B cell (primary cell): Measurements from ENCODE around the gene ADCY10. TPM values are rescaled to one million over a fixed set of nuclear protein-coding genes. Genes with fewer than 3 reads are reported as not detected.

Source experiments
- ATAC-seq: fragments of 200-7000 bp; cut with Tn5 transposase; one replicate; pipeline ENCODE4 v1.10.0; 2021; ENCODE audit warnings: low read depth, mild to moderate bottlenecking, moderate number of reproducible peaks, moderate library complexity
- CTCF ChIA-PET: fragments of 350-600 bp; sonication (Branson Sonifier 250); formaldehyde crosslinking; loops from one replicate; lab custom pipeline; 2021; ENCODE audit warnings: antibody characterized with exemption, inconsistent platforms; lab: Charles Lee
- POLR2A ChIA-PET: fragments of 350-600 bp; sonication (Branson Sonifier 250); formaldehyde crosslinking; loops from one replicate; lab custom pipeline; 2021; ENCODE audit warnings: antibody characterized with exemption; lab: Charles Lee
- DNase-seq: peaks from one replicate; pipeline ENCODE4 v3.0.0; 2013
- H2AFZ ChIP-seq: 2 replicates; pipeline ENCODE4 v1.6.1; 2012; ENCODE audit warnings: mild to moderate bottlenecking, low read depth, low read length; ENCODE audit not compliant: insufficient read depth, poor library complexity, severe bottlenecking
- H3K27ac ChIP-seq, 2 donors: 1 replicate in 1 of 2; 2 replicates in 1 of 2; pipeline ENCODE4 v1.5.1; 2012 to 2013; ENCODE audit warnings: low read length in 2 of 2, mild to moderate bottlenecking in 2 of 2, moderate library complexity in 1 of 2
- H3K27me3 ChIP-seq, 4 experiments: fragments of 200-600 bp in 1 of 4; sonication (generic) in 1 of 4; replicated peaks in 1 of 4; 1 replicate in 2 of 4; 2 replicates in 2 of 4; pipeline versions ENCODE4 v1.6.1 to v1.7.0; 2013 to 2016; ENCODE audit warnings: low read length in 3 of 4, mild to moderate bottlenecking in 2 of 4, mixed read lengths in 1 of 4, moderate library complexity in 1 of 4; ENCODE audit not compliant: insufficient read depth in 4 of 4, control insufficient read depth in 3 of 4; ENCODE audit errors: control extremely low read depth in 1 of 4
- H3K36me3 ChIP-seq, 2 experiments: replicated peaks in 1 of 2; 1 replicate in 1 of 2; 2 replicates in 1 of 2; pipeline versions ENCODE4 v1.6.1 to v1.7.1; 2013; ENCODE audit warnings: low read length in 1 of 2; ENCODE audit not compliant: insufficient read depth in 2 of 2, control insufficient read depth in 1 of 2; ENCODE audit errors: control extremely low read depth in 1 of 2, extremely low read depth in 1 of 2
- H3K4me1 ChIP-seq, 2 donors: fragments of 200-600 bp in 1 of 2; sonication (generic) in 1 of 2; 1 replicate in 1 of 2; 2 replicates in 1 of 2; pipeline versions ENCODE4 v1.5.1 to v1.6.1; 2013 to 2017; ENCODE audit warnings: low read length in 2 of 2; ENCODE audit not compliant: control insufficient read depth in 2 of 2, insufficient read depth in 2 of 2
- H3K4me2 ChIP-seq: replicated peaks from 2 replicates; pipeline ENCODE3; 2012; ENCODE audit warnings: mild to moderate bottlenecking, low read depth, low read length; ENCODE audit not compliant: poor library complexity, severe bottlenecking
- H3K4me3 ChIP-seq, 5 experiments: fragments of 200-600 bp in 1 of 5; sonication (generic) in 1 of 5; 1 replicate in 3 of 5; 2 replicates in 2 of 5; pipeline versions ENCODE4 v1.5.1 to v1.7.0; 2011 to 2016; ENCODE audit warnings: low read length in 4 of 5, mild to moderate bottlenecking in 4 of 5, low read depth in 2 of 5, control low read depth in 1 of 5, moderate library complexity in 1 of 5; ENCODE audit not compliant: insufficient read depth in 1 of 5; ENCODE audit errors: control extremely low read depth in 1 of 5, extremely low read depth in 1 of 5
- H3K79me2 ChIP-seq: fragments of 200-600 bp; sonication (generic); one replicate; pipeline ENCODE4 v1.6.0; 2016; ENCODE audit warnings: low read length; ENCODE audit not compliant: control insufficient read depth, insufficient read depth
- H3K9ac ChIP-seq: fragments of 200-600 bp; sonication (generic); 2 replicates; pipeline ENCODE4 v1.6.1; 2017; ENCODE audit warnings: mild to moderate bottlenecking, low read length, moderate library complexity
- H3K9me3 ChIP-seq, 3 donors: one replicate each; pipeline versions ENCODE4 v1.6.1 to v1.7.1; 2013; ENCODE audit warnings: low read length in 2 of 3; ENCODE audit not compliant: control insufficient read depth in 2 of 3, insufficient read depth in 1 of 3; ENCODE audit errors: control extremely low read depth in 1 of 3
- H4K20me1 ChIP-seq: 2 replicates; pipeline ENCODE4 v1.6.0; 2012; ENCODE audit warnings: mild to moderate bottlenecking, low read length; ENCODE audit not compliant: insufficient read depth, control insufficient read depth, poor library complexity, severe bottlenecking
- H3K27ac Mint-ChIP-seq: one replicate; pipeline ENCODE4 v1.8.0; 2021; ENCODE audit warnings: mixed read lengths
- H3K27me3 Mint-ChIP-seq: one replicate; pipeline ENCODE4 v1.8.0; 2021; ENCODE audit warnings: mixed read lengths
- H3K4me1 Mint-ChIP-seq: one replicate; pipeline ENCODE4 v1.8.0; 2021; ENCODE audit warnings: mixed read lengths
- H3K4me3 Mint-ChIP-seq: one replicate; pipeline ENCODE4 v1.8.0; 2021; ENCODE audit warnings: mixed read lengths
- H3K9me3 Mint-ChIP-seq: one replicate; pipeline ENCODE4 v1.8.0; 2022; ENCODE audit warnings: mixed read lengths; ENCODE audit not compliant: insufficient read depth
- EZH2 ChIP-seq: IDR thresholded peaks from 2 replicates; pipeline ENCODE4 v1.6.1; 2012; ENCODE audit warnings: borderline replicate concordance, low read depth, mild to moderate bottlenecking, moderate library complexity, low read length; ENCODE audit not compliant: insufficient read depth, poor library complexity, severe bottlenecking
- WGBS: methylation state at CpG from one replicate; pipeline ENCODE4 v1.1.5; 2013; ENCODE audit warnings: missing lambda C conversion rate; ENCODE audit not compliant: insufficient coverage; 5-methylcytosine and 5-hydroxymethylcytosine counted together
- intact Hi-C: fragments of 100-400 bp; cut with micrococcal nuclease; formaldehyde crosslinking; loops from one replicate; pipeline ENCODE4 v1.10.0; 2022
- polyA plus RNA-seq: library from polyadenylated mRNA; depleted of rRNA; stranded (reverse); fragments of >200 nt; gene quantifications from 2 replicates; pipeline ENCODE4 v1.2.3, GENCODE V29; 2012
- total RNA-seq, 2 donors: library from RNA; stranded (reverse); fragments of 120-200 nt in 1 of 2; gene quantifications; 1 replicate in 1 of 2; 2 replicates in 1 of 2; pipeline versions ENCODE4 v1.2.3 to v1.2.4, GENCODE V29; 2013 to 2022
- TF ChIP-seq, protein P1 (sequence below): fragments of 200-600 bp; IDR thresholded peaks from one replicate; pipeline ENCODE4 v1.8.0; 2022; ENCODE audit warnings: antibody characterized with exemption, mild to moderate bottlenecking

Gene ADCY10
- total and polyA plus RNA-seq, 2 donors (not counting 1 experiment from before 2014, with no cell fraction given), result 0.15 TPM; not detected in 1

DNA sequence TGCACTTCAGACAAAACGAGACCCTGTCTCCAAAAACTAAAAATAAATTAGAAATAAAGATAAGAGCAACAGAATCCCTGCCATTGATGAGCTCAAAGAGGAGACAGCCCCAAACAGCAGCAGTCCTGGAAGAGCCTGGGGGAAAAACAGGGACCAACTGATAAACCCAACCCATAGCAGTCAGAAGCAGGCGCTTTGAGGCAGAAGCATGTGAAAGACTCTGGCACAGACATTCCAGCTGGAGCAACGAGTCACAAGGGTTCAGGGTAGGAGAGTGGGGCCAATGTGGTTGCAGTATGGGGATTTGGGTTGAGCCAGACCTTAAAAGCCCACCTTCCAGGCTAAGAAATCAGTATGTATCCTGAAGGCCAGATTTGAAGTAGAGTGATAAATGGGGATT lies 113.7 kb downstream of the ADCY10 start:
- CTCF ChIA-PET, result interaction anchor here (0.7 to 1.4 kb wide), 3 partner anchors 79 to 246 kb away, joined by 3 to 4 read pairs (median 4); partner anchors contain the start of gene MPZL1
- intact Hi-C loops, result no loop called here
- peaks cover 11 to 13% of the 10 kb centered on the region in 2 donors for H3K4me1 ChIP-seq
- no peak overlapping the region for H3K27ac ChIP-seq
- TF ChIP-seq, protein P1, sequence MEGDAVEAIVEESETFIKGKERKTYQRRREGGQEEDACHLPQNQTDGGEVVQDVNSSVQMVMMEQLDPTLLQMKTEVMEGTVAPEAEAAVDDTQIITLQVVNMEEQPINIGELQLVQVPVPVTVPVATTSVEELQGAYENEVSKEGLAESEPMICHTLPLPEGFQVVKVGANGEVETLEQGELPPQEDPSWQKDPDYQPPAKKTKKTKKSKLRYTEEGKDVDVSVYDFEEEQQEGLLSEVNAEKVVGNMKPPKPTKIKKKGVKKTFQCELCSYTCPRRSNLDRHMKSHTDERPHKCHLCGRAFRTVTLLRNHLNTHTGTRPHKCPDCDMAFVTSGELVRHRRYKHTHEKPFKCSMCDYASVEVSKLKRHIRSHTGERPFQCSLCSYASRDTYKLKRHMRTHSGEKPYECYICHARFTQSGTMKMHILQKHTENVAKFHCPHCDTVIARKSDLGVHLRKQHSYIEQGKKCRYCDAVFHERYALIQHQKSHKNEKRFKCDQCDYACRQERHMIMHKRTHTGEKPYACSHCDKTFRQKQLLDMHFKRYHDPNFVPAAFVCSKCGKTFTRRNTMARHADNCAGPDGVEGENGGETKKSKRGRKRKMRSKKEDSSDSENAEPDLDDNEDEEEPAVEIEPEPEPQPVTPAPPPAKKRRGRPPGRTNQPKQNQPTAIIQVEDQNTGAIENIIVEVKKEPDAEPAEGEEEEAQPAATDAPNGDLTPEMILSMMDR, result no peak
- no peak for TF ChIP-seq EZH2
- no peaks in the 10 kb centered on the region for H3K9me3 Mint-ChIP-seq
- H3K27me3 Mint-ChIP-seq, result no peaks in the 10 kb centered on the region
- no peak overlapping the region for H2AFZ ChIP-seq
- H3K9me3 ChIP-seq, result no peaks in the 10 kb centered on the region
- no peaks in the 10 kb centered on the region for H3K27me3 ChIP-seq
- no peak overlapping the region for H3K4me2 ChIP-seq
- no peaks in the 10 kb centered on the region for H3K36me3 ChIP-seq
- ATAC-seq (no peak), DNase-seq (no peak)
- H3K27ac Mint-ChIP-seq, result no peak overlapping the region
- H3K9ac ChIP-seq, result no peak overlapping the region
- H3K4me1 Mint-ChIP-seq, result peaks cover 19% of the 10 kb centered on the region
- H3K4me3 Mint-ChIP-seq, result no peak overlapping the region
- POLR2A ChIA-PET, result interaction anchor here (0.7 kb wide), 1 partner anchor 11 kb away, joined by 3 read pairs; no protein-coding TSS in a partner anchor
- H3K79me2 ChIP-seq, result no peaks in the 10 kb centered on the region
- no peak overlapping the region for H3K4me3 ChIP-seq
- 92% methylated on average over 1 of the region's 3 CpGs for WGBS
- H4K20me1 ChIP-seq, result no peaks in the 10 kb centered on the region

DNA sequence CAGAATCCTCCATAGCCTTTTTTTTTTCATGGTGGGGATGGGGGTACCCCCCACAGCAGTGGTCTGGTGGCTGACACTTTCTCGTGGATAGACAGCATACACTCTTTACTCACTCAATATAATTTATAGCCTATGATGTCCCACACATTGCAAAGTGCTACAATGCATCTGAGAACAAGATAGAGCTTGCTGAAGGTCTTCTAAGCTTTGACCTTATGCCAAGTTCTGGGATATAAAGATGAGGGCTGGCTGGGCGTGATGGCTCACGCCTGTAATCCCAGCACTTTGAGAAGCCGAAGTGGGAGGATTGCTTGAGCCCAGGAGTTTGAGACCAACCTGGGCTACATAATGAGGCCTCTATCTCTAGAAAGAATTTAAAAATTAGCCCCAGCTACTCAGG lies 114.2 kb downstream of the ADCY10 start:
- 78% methylated on average over 3 of the region's 4 CpGs for WGBS
- no peak overlapping the region for H3K4me2 ChIP-seq
- no peaks in the 10 kb centered on the region for H3K27me3 ChIP-seq
- ATAC-seq, result no peak
- intact Hi-C loops, result no loop called here
- no peak overlapping the region for H3K27ac Mint-ChIP-seq
- H2AFZ ChIP-seq, result no peak overlapping the region
- TF ChIP-seq EZH2, result no peak
- TF ChIP-seq, protein P1, result no peak
- H3K4me3 ChIP-seq, result no peak overlapping the region
- H3K36me3 ChIP-seq, result no peaks in the 10 kb centered on the region
- ChIA-PET POLR2A (interaction anchor here (0.7 kb wide), 1 partner anchor 10 kb away, joined by 3 read pairs; no protein-coding TSS in a partner anchor), CTCF (interaction anchor here (0.7 to 1.2 kb wide), 2 partner anchors 199 to 246 kb away, joined by 3 to 4 read pairs; no protein-coding TSS in a partner anchor)
- H3K4me1 Mint-ChIP-seq, result peaks cover 14% of the 10 kb centered on the region
- H3K4me1 ChIP-seq, result peaks cover 6 to 8% of the 10 kb centered on the region in 2 donors
- H4K20me1 ChIP-seq, result no peaks in the 10 kb centered on the region
- no peak overlapping the region for H3K27ac ChIP-seq
- H3K9ac ChIP-seq, result no peak overlapping the region
- DNase-seq, result no peak
- H3K4me3 Mint-ChIP-seq, result no peak overlapping the region
- no peaks in the 10 kb centered on the region for H3K9me3 ChIP-seq
- H3K27me3 Mint-ChIP-seq, result no peaks in the 10 kb centered on the region
- H3K79me2 ChIP-seq, result no peaks in the 10 kb centered on the region
- H3K9me3 Mint-ChIP-seq, result no peaks in the 10 kb centered on the region
